ENCODE measurements around the gene ARL5C. TPM values are rescaled to one million over a fixed set of nuclear protein-coding genes. Genes with fewer than 3 reads are reported as not detected.

The ARL5C gene
- total RNA-seq, 1 experiment from 2014 or later, result not detected

DNA sequence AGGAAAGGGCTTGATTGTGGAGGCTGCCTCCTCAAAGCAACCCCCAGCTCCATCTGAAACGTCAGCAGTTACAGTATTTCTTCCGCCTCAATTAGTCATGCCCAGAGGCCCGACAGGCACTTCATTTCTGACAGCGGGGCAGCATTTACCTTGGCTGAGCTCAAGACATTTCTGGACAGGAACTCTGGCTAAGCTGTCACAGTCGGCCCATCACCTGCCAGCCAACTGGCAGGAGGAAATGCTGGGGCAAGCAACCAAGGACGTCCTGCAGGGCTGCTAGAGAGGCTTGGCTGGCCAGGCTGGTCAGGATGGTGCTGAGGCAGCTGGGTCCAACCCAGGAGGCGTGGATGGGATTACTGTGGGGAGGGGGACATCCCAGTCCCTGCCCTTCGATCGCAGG lies 42.3 kb downstream of the ARL5C start:
- no peak overlapping the region for H3K23ac ChIP-seq (ENCODE audit: insufficient read length, low read depth, low read length)
- H3K4me1 ChIP-seq (ENCODE audit: insufficient read depth, low read length), result no peaks in the 10 kb centered on the region; the same call in 1 of the 2 replicates
- H3K9me3 ChIP-seq (ENCODE audit: control insufficient read depth, low read depth, low read length), result no peaks in the 10 kb centered on the region
- no peak overlapping the region for H3T11ph ChIP-seq (ENCODE audit: low read length)
- no peak overlapping the region for H3K9ac ChIP-seq (ENCODE audit: extremely low read depth, insufficient read length, low read length)
- no peak overlapping the region for H2BK15ac ChIP-seq (ENCODE audit: low read depth, low read length)
- Mint-ChIP-seq H3K4me1 (peaks cover 5 to 7% of the 10 kb centered on the region in 2 experiments; a peak in 2 of 4 replicates), H3K27me3 (ENCODE audit: low read depth) (peaks cover 2% of the 10 kb centered on the region; the same call in 1 of the 2 replicates), H3K9me3 (no peaks in the 10 kb centered on the region), H3K36me3 (ENCODE audit: insufficient read depth in 1 of 3, low read depth in 3 of 3) (no peaks in the 10 kb centered on the region), H3K27ac (no peak overlapping the region), H3K4me3 (no peak overlapping the region)
- no peak overlapping the region for H2BK12ac ChIP-seq (ENCODE audit: insufficient read length, low read depth, low read length)
- no peak overlapping the region for H3K27ac ChIP-seq (ENCODE audit: insufficient read length, low read depth, low read length)
- no peak overlapping the region for H2BK20ac ChIP-seq (ENCODE audit: low read depth, low read length, poor library complexity, severe bottlenecking)
- no peaks in the 10 kb centered on the region for H3K23me2 ChIP-seq (ENCODE audit: insufficient read length, low read depth, low read length, poor library complexity, severe bottlenecking)
- no peak for TF ChIP-seq CTCF (conservative IDR thresholded peaks at IDR 0.05)
- H2AK5ac ChIP-seq (ENCODE audit: insufficient read length, low read length), result no peak overlapping the region
- no peak overlapping the region for H3K14ac ChIP-seq (ENCODE audit: insufficient read depth, low read length)
- H4K8ac ChIP-seq (replicated peaks; ENCODE audit: insufficient read length, low read depth, low read length), result no peak overlapping the region
- H4K20me1 ChIP-seq (ENCODE audit: control insufficient read depth, insufficient read depth, insufficient read length), result no peaks in the 10 kb centered on the region
- H3K4me2 ChIP-seq (ENCODE audit: insufficient read depth, insufficient read length, low read length), result no peak overlapping the region
- no peaks in the 10 kb centered on the region for H3K27me3 ChIP-seq (ENCODE audit: insufficient read depth, low read length)
- no peak for DNase-seq
- H3K79me1 ChIP-seq (ENCODE audit: insufficient read depth, low read depth, low read length, poor library complexity, severe bottlenecking), result no peaks in the 10 kb centered on the region
- H4K91ac ChIP-seq (ENCODE audit: insufficient read length, low read depth, low read length), result no peak overlapping the region
- no peak overlapping the region for H3K56ac ChIP-seq (ENCODE audit: insufficient read length, low read depth, low read length)
- H3K4ac ChIP-seq (ENCODE audit: low read depth, low read length), result no peak overlapping the region
- H2AFZ ChIP-seq (ENCODE audit: low read length), result no peak overlapping the region
- H3K79me2 ChIP-seq (ENCODE audit: insufficient read depth, low read length), result no peaks in the 10 kb centered on the region
- no peak overlapping the region for H2BK120ac ChIP-seq (ENCODE audit: low read depth, low read length, poor library complexity, severe bottlenecking)
- H4K5ac ChIP-seq (ENCODE audit: insufficient read length, low read depth, low read length), result no peak overlapping the region
- WGBS (ENCODE audit: extremely low coverage, insufficient read length, low lambda C conversion rate), result no CpG with 5 or more reads among the region's 9 CpGs
- H3K18ac ChIP-seq (ENCODE audit: insufficient read length, low read depth, low read length), result no peak overlapping the region
- H2BK5ac ChIP-seq (ENCODE audit: insufficient read length, low read length), result no peak overlapping the region
